Measurements from ENCODE around the gene SDC1.

The SDC1 gene

DNA sequence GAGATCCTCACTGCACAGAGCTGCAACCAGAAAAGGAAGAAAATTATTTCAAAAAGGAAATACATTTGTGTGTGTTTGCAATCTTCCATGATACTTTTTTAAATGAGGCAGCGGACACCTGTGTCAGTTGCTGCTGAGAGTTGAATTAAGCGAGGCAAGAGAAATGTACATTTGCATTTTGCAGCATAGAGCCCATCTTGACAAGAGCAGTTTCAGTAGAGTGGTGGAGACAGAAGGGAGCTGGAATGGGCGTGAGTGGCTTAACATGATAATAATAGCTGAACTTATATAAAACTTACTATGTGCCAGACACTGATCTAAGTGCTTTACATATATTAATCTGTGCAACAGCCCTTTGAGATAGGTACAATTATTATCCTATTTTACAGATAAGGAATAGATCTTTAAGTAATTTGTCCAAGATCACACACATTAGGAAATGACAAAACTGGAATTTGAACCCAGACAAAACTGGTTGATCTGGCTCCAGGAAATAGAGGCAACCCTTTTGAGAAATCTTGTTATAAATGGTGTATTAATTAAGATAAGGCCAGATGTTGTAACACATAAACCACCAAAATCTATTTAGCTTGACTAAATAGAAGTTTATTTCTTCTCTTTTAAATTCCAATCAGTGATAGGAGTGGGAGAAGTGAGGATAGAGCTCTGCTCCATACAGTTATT, 68.7 kb downstream of the SDC1 start:
- no peak for DNase-seq (ENCODE audit: extremely low read depth in 1 of 2, low read depth in 1 of 2)

DNA sequence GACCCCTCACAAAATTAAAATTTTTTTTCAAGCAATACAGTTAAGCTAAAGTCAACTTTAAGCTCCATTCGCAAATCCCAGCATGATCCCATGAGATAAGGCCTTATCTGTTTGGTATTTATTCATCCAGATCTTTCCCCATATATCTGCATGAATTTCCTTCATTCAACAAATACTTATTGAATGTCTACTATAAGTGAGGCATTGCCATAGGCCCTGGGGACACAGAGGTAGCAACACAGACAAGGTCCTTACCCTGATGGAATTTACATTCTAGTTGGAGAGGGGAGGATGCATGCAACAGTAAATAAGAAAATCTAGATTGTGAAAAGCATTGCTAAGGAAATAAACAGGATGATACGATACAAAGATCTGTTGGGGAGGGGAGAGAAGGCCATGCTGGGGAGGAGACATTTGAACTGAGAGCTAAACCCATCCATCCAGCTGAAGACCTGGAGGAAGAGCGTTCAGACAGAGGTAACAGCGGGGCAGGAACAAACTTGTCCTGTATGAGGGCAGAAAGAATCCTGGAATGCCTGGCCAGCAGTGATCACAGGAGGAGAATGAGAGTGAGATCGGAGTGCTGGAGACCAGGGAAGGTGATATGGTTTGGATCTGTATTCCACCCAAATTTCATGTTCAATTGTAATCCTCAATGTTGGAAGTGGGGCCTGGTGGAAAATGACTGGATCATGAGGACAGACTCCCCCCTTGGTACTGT, 71.6 kb downstream of the SDC1 start:
- no peak for DNase-seq (ENCODE audit: extremely low read depth in 1 of 2, low read depth in 1 of 2)

DNA sequence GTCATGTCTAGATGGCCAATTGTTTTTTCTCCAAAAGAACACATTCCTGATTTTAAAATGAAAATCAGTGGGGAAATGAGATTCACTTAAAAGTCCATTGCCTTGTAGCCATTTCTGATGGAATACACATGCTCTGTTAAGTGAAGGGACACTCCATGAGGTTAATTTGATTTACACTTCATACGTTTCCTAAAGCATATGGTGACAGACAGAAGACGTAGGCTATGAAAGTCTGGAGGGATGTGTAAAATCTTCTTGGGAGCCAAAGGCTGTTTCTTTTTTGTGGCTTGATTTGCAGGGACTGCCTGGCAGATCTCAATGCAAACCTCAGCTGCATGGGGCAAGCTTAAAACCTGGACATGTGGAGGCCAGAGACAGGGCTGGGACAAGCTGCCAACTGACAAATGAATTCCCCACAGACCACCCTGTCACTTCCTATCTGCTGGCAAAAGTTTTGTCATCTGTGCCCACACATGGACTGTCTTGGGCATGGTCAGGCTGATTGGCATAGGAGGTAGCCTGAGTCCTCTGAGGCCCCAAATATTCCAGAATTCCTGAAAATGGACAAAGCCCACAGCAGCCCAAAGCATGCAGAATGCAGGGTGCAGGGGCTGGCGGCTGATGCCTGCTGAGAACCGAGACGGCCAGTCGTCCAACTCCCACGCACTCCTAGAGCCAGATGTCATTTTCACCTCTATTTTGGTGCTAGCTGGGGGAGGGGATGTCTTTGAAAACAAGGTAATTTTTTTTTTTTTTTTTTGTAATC, 73.9 kb downstream of the SDC1 start:
- DNase-seq (ENCODE audit: extremely low read depth in 1 of 2, low read depth in 1 of 2): no peak
